RWPE2 (cell line): ENCODE results near the gene IPO9.

Experiments used
- ATAC-seq: fragments of 200-7000 bp; cut with Tn5 transposase; 3 replicates; pipeline ENCODE4 v1.9.1; 2021; ENCODE audit warnings: low read depth
- DNase-seq: peaks from one replicate; pipeline ENCODE4 v3.0.0-alpha.2; 2020; ENCODE audit warnings: low spot score
- H3K27ac ChIP-seq: fragments of 450-650 bp; 2 replicates; pipeline ENCODE4 v1.5.1; 2017; ENCODE audit warnings: mild to moderate bottlenecking; ENCODE audit not compliant: poor library complexity, severe bottlenecking
- H3K27me3 ChIP-seq: fragments of 250-450 bp; sonication (Bioruptor Pico); 2 replicates; pipeline ENCODE4 v1.5.1; 2021; ENCODE audit warnings: mild to moderate bottlenecking, moderate library complexity; ENCODE audit not compliant: insufficient read depth, poor library complexity, severe bottlenecking
- H3K36me3 ChIP-seq: fragments of 250-450 bp; sonication (Bioruptor Pico); 2 replicates; pipeline ENCODE4 v1.5.1; 2020; ENCODE audit warnings: low read depth, mild to moderate bottlenecking, moderate library complexity
- H3K4me1 ChIP-seq: fragments of 250-450 bp; sonication (Bioruptor Pico); 2 replicates; pipeline ENCODE4 v1.5.1; 2021; ENCODE audit warnings: mild to moderate bottlenecking, moderate library complexity; ENCODE audit not compliant: insufficient read depth, poor library complexity, severe bottlenecking
- H3K4me3 ChIP-seq: fragments of 250-450 bp; sonication (Bioruptor Pico); 2 replicates; pipeline ENCODE4 v1.5.1; 2021; ENCODE audit warnings: mild to moderate bottlenecking, moderate library complexity; ENCODE audit not compliant: severe bottlenecking
- H3K9me3 ChIP-seq: fragments of 250-450 bp; sonication (Bioruptor Pico); 2 replicates; pipeline ENCODE4 v1.5.1; 2021; ENCODE audit warnings: mild to moderate bottlenecking, moderate library complexity; ENCODE audit not compliant: severe bottlenecking
- TF ChIP-seq, protein P1 (sequence below): fragments of 450-650 bp; IDR thresholded peaks from one replicate; pipeline ENCODE4 v1.5.1; 2017; ENCODE audit warnings: mild to moderate bottlenecking, moderate library complexity; ENCODE audit not compliant: poor library complexity, severe bottlenecking

Gene IPO9

DNA sequence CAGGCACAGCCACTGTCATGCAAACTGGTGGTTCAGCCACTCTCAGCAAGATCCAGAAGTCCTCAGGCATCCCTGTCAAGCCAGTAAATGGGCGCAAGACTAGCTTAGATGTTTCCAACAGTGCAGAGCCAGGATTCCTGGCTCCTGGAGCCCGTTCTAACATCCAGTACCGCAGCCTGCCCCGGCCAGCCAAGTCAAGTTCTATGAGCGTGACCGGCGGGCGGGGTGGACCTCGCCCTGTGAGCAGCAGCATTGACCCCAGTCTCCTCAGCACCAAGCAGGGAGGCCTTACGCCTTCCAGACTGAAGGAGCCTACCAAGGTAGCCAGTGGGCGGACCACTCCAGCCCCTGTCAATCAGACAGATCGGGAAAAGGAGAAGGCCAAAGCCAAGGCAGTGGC, 46.6 kb upstream of the IPO9 start:
- no peak overlapping the region for H3K4me3 ChIP-seq
- no peak for ATAC-seq
- peaks cover 27% of the 10 kb centered on the region for H3K4me1 ChIP-seq
- no peak overlapping the region for H3K27ac ChIP-seq
- H3K27me3 ChIP-seq, result no peaks in the 10 kb centered on the region
- peaks cover 75% of the 10 kb centered on the region for H3K36me3 ChIP-seq
- TF ChIP-seq, protein P1, sequence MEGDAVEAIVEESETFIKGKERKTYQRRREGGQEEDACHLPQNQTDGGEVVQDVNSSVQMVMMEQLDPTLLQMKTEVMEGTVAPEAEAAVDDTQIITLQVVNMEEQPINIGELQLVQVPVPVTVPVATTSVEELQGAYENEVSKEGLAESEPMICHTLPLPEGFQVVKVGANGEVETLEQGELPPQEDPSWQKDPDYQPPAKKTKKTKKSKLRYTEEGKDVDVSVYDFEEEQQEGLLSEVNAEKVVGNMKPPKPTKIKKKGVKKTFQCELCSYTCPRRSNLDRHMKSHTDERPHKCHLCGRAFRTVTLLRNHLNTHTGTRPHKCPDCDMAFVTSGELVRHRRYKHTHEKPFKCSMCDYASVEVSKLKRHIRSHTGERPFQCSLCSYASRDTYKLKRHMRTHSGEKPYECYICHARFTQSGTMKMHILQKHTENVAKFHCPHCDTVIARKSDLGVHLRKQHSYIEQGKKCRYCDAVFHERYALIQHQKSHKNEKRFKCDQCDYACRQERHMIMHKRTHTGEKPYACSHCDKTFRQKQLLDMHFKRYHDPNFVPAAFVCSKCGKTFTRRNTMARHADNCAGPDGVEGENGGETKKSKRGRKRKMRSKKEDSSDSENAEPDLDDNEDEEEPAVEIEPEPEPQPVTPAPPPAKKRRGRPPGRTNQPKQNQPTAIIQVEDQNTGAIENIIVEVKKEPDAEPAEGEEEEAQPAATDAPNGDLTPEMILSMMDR, result no peak
- H3K9me3 ChIP-seq, result no peaks in the 10 kb centered on the region
- DNase-seq, result no peak

DNA sequence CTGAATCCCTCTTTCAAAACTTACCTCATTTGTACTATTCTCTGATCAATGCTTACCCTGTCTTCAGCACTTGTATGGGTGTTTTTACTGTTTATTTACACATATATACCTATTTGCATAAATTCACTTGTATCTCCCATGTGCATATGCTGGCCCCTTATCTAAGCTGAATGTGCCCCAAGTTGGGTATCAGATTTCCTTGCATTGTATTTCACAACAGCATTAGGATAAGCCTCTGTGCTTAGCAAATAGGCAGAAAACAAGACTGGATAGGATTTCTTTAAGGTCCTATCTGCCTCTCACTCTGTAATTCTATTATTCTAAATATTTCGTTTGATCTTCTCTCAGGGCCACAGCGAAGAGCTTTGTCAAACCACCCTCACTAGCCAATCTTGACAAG, 45.9 kb upstream of the IPO9 start:
- Histone ChIP-seq H3K9me3 (no peaks in the 10 kb centered on the region), H3K27ac (peak overlapping the region; percentile 88), H3K36me3 (peaks cover 82% of the 10 kb centered on the region), H3K4me3 (no peak overlapping the region), H3K27me3 (no peaks in the 10 kb centered on the region), H3K4me1 (peaks cover 21% of the 10 kb centered on the region)
- TF ChIP-seq, protein P1, result no peak
- DNase-seq (no peak), ATAC-seq (no peak)

DNA sequence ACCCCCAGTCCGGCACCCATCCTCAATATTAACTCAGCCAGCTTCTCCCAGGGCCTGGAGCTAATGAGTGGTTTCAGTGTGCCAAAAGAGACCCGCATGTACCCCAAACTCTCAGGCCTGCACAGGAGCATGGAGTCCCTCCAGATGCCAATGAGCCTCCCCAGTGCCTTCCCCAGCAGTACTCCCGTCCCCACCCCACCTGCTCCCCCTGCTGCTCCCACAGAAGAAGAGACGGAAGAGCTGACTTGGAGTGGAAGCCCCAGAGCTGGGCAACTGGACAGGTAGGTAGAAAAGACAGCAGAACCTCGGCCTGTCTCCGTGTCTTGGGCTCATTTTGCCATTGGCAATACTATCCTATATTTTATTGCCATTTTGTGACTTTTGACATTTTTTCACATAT, 45.4 kb upstream of the IPO9 start:
- H3K36me3 ChIP-seq, result peaks cover 87% of the 10 kb centered on the region
- DNase-seq, result no peak
- TF ChIP-seq, protein P1, result peak; percentile 15
- H3K9me3 ChIP-seq, result no peaks in the 10 kb centered on the region
- H3K27me3 ChIP-seq, result no peaks in the 10 kb centered on the region
- peak overlapping the region; percentile 88 for H3K27ac ChIP-seq
- H3K4me3 ChIP-seq, result no peak overlapping the region
- peaks cover 17% of the 10 kb centered on the region for H3K4me1 ChIP-seq
- no peak for ATAC-seq

DNA sequence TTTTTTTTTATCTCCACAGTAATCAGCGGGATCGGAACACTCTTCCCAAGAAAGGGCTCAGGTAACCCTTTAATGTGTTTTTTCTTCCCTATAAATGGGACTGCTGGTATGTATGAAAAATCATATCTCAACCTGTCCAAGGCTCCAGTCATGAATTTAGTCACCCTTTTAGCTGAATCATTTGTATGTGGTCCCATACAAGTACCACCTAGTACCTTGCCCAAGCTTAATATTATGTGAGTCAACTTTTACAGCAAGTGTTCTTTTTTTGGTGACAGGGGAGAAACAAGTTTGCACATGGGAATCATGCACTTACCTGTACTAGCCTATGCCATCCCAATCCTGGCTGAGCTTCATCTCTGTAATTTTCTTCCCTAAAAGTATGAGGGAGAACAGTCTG, 43.7 kb upstream of the IPO9 start:
- Histone ChIP-seq H3K4me1 (peaks cover 21% of the 10 kb centered on the region), H3K9me3 (no peaks in the 10 kb centered on the region), H3K27me3 (no peaks in the 10 kb centered on the region), H3K27ac (peak overlapping the region; percentile 88), H3K4me3 (no peak overlapping the region), H3K36me3 (peaks cover 92% of the 10 kb centered on the region)
- TF ChIP-seq, protein P1, result no peak
- ATAC-seq (peak; percentile 92), DNase-seq (no peak)

DNA sequence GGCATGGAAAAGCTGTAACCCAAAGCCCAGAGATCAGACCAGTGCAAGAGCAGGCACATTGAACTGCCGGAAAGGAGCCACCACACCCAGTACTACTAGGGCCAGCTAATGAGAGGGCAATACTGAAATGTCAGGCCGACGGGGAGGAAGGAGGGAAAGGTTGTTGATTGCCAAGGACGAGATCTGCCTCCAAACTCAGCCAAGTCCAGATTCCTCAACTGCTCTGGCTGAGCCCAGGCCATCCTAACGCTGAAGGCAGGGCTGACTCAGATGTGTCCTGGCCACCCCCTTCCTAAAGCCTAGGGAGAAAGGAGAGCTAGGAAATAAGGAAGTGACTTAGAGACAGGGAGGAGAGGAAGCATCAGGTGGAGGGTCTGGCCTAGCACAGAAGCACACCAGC, 42.1 kb upstream of the IPO9 start:
- ATAC-seq, result no peak
- Histone ChIP-seq H3K27ac (peak overlapping the region; percentile 88), H3K9me3 (no peaks in the 10 kb centered on the region), H3K4me3 (no peak overlapping the region), H3K36me3 (peaks cover 92% of the 10 kb centered on the region), H3K27me3 (no peaks in the 10 kb centered on the region), H3K4me1 (peaks cover 34% of the 10 kb centered on the region)
- TF ChIP-seq, protein P1, result no peak
- no peak for DNase-seq
